CD14-positive monocyte (primary cell): Measurements from ENCODE around the gene CCDC178. TPM values are rescaled to one million over a fixed set of nuclear protein-coding genes. Genes with fewer than 3 reads are reported as not detected.
"Not testable (repeated sequence)": the region's sequence is repeated elsewhere in the genome, so short reads cannot be mapped to it uniquely, and the experiment has no call there.

Experiments
- DNase-seq, 3 donors: peaks; one replicate each; pipeline ENCODE4 v3.0.0-alpha.2; 2011 to 2022
- H2AFZ ChIP-seq: 2 replicates; pipeline ENCODE4 v1.6.0; 2012; ENCODE audit warnings: mild to moderate bottlenecking, low read depth, low read length, inconsistent platforms; ENCODE audit not compliant: insufficient read depth, poor library complexity, severe bottlenecking
- H3K27ac ChIP-seq, 2 donors: 1 replicate in 1 of 2; 2 replicates in 1 of 2; pipeline ENCODE4 v1.5.1; 2012 to 2013; ENCODE audit warnings: low read length in 2 of 2, control low read depth in 1 of 2, inconsistent platforms in 1 of 2, low read depth in 1 of 2, mild to moderate bottlenecking in 1 of 2
- H3K27me3 ChIP-seq, 2 donors: one replicate each; pipeline versions ENCODE4 v1.6.0 to v1.6.1; 2011 to 2013; ENCODE audit warnings: low read length in 2 of 2; ENCODE audit not compliant: control insufficient read depth in 2 of 2, insufficient read depth in 2 of 2
- H3K36me3 ChIP-seq, 2 donors: replicated peaks in 1 of 2; 1 replicate in 1 of 2; 2 replicates in 1 of 2; pipeline versions ENCODE4 v1.5.1 to v1.6.1; 2012 to 2013; ENCODE audit warnings: low read length in 2 of 2, control low read depth in 1 of 2, inconsistent platforms in 1 of 2, mild to moderate bottlenecking in 1 of 2; ENCODE audit not compliant: insufficient read depth in 2 of 2, control insufficient read depth in 1 of 2
- H3K4me1 ChIP-seq, 2 donors: 1 replicate in 1 of 2; 2 replicates in 1 of 2; pipeline versions ENCODE4 v1.5.1 to v1.6.1; 2012 to 2013; ENCODE audit warnings: low read length in 2 of 2, control low read depth in 1 of 2, inconsistent platforms in 1 of 2, mild to moderate bottlenecking in 1 of 2, moderate library complexity in 1 of 2; ENCODE audit not compliant: insufficient read depth in 2 of 2, control insufficient read depth in 1 of 2
- H3K4me2 ChIP-seq: replicated peaks from 2 replicates; pipeline ENCODE3; 2012; ENCODE audit warnings: low read length, moderate library complexity, mild to moderate bottlenecking; ENCODE audit not compliant: poor library complexity, severe bottlenecking; ENCODE audit errors: extremely low read depth
- H3K4me3 ChIP-seq, 3 experiments: fragments of 200-600 bp in 1 of 3; sonication (generic) in 1 of 3; replicated peaks in 1 of 3; 1 replicate in 2 of 3; 2 replicates in 1 of 3; pipeline ENCODE4 v1.5.1; 2011 to 2013; ENCODE audit warnings: low read length in 3 of 3, mild to moderate bottlenecking in 3 of 3, control low read depth in 2 of 3, low read depth in 2 of 3, inconsistent platforms in 1 of 3, moderate library complexity in 1 of 3
- H3K79me2 ChIP-seq: 2 replicates; pipeline ENCODE4 v1.6.0; 2012; ENCODE audit warnings: mild to moderate bottlenecking, control low read depth, inconsistent platforms, low read length, moderate library complexity; ENCODE audit not compliant: insufficient read depth
- H3K9ac ChIP-seq: 2 replicates; pipeline ENCODE4 v1.6.0; 2017; ENCODE audit warnings: low read length, mild to moderate bottlenecking; ENCODE audit not compliant: insufficient read depth, poor library complexity, severe bottlenecking
- H3K9me3 ChIP-seq, 2 donors: replicated peaks in 1 of 2; 1 replicate in 1 of 2; 2 replicates in 1 of 2; pipeline versions ENCODE4 v1.5.1 to v1.6.1; 2012 to 2013; ENCODE audit warnings: low read length in 2 of 2, control low read depth in 1 of 2; ENCODE audit not compliant: control insufficient read depth in 1 of 2, insufficient read depth in 1 of 2
- H4K20me1 ChIP-seq: 2 replicates; pipeline ENCODE4 v1.6.0; 2012; ENCODE audit warnings: mild to moderate bottlenecking, low read length, control low read depth, moderate library complexity; ENCODE audit not compliant: insufficient read depth
- H3K27ac Mint-ChIP-seq, 7 donors: one replicate each; pipeline ENCODE4 v1.8.0; 2020; ENCODE audit warnings: mild to moderate bottlenecking in 7 of 7, mixed read lengths in 7 of 7, moderate library complexity in 6 of 7, inconsistent platforms in 2 of 7
- H3K27me3 Mint-ChIP-seq, 3 donors: one replicate each; pipeline ENCODE4 v1.8.0; 2021 to 2022; ENCODE audit warnings: low read depth in 3 of 3, mild to moderate bottlenecking in 3 of 3, mixed read lengths in 3 of 3, moderate library complexity in 3 of 3, inconsistent platforms in 1 of 3
- H3K36me3 Mint-ChIP-seq, 2 donors: one replicate each; pipeline ENCODE4 v1.8.0; 2020; ENCODE audit warnings: mixed read lengths in 2 of 2, inconsistent platforms in 1 of 2, mild to moderate bottlenecking in 1 of 2
- H3K4me1 Mint-ChIP-seq: one replicate; pipeline ENCODE4 v1.8.0; 2020; ENCODE audit warnings: mild to moderate bottlenecking, mixed read lengths
- H3K4me3 Mint-ChIP-seq, 2 donors: one replicate each; pipeline ENCODE4 v1.8.0; 2020; ENCODE audit warnings: mild to moderate bottlenecking in 2 of 2, mixed read lengths in 2 of 2, moderate library complexity in 1 of 2
- H3K9me3 Mint-ChIP-seq, 7 donors: one replicate each; pipeline ENCODE4 v1.8.0; 2020 to 2022; ENCODE audit warnings: mixed read lengths in 7 of 7, mild to moderate bottlenecking in 6 of 7, moderate library complexity in 6 of 7, inconsistent platforms in 2 of 7
- whole genome bisulfite sequencing: methylation state at CpG from one replicate; pipeline ENCODE4 v1.1.5; 2013; ENCODE audit warnings: missing lambda C conversion rate; ENCODE audit not compliant: insufficient coverage; 5-methylcytosine and 5-hydroxymethylcytosine counted together
- intact Hi-C, 2 donors: fragments of 100-400 bp; cut with micrococcal nuclease; formaldehyde crosslinking; loops; one replicate each; pipeline versions ENCODE4 v1.15.0 to v1.15.1; 2023
- polyA plus RNA-seq, 3 donors: library from polyadenylated mRNA; depleted of rRNA in 1 of 3; unstranded in 2 of 3; stranded (reverse) in 1 of 3; fragments of 300-500 nt in 2 of 3; fragments of >200 nt in 1 of 3; fragmentation: Illumina TruSeq in 2 of 3; gene quantifications; 1 replicate in 2 of 3; 2 replicates in 1 of 3; pipeline ENCODE4 v1.2.3, GENCODE V29; 2012 to 2021
- TF ChIP-seq, protein P1 (sequence below): fragments of 200-600 bp; IDR thresholded peaks from one replicate; pipeline ENCODE4 v1.8.0; 2022; ENCODE audit warnings: antibody characterized with exemption, mild to moderate bottlenecking

The CCDC178 gene
- polyA plus RNA-seq, 3 donors = not detected

DNA sequence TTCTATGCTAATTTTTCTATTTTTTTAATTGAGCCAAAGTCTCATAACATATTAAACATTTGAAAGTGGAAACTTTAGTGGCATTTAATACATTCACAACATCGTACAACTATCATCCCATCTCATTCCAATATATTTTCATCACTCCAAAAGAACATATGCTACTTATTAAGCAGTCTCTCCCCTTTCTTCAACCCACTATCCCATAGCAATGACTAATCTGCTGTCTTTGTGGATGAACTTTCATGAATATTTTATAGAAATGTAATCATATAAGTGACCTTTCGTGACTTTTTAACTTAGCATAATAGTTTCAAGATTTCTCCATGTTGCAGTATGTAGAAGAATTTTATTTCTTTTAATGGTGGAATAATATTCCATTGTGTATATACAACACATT lies 90.3 kb downstream of the CCDC178 start:
- H4K20me1 ChIP-seq = no peaks in the 10 kb centered on the region
- H3K27me3 ChIP-seq = no peaks in the 10 kb centered on the region
- no peaks in the 10 kb centered on the region for H3K36me3 Mint-ChIP-seq
- H3K9me3 Mint-ChIP-seq = peaks cover 0 to 6% (median 0%) of the 10 kb centered on the region in 7 donors
- H3K9ac ChIP-seq = no peak overlapping the region
- H3K79me2 ChIP-seq = no peaks in the 10 kb centered on the region
- intact Hi-C loops = no loop called here
- no peak for DNase-seq
- no peak overlapping the region for H3K4me2 ChIP-seq
- no peaks in the 10 kb centered on the region for H3K9me3 ChIP-seq
- WGBS = no CpG with 5 or more reads among the region's 2 CpGs
- H3K4me1 ChIP-seq = no peaks in the 10 kb centered on the region
- no peak overlapping the region for H2AFZ ChIP-seq
- H3K27ac Mint-ChIP-seq = no peak overlapping the region
- no peak overlapping the region for H3K4me3 Mint-ChIP-seq
- no peaks in the 10 kb centered on the region for H3K4me1 Mint-ChIP-seq
- TF ChIP-seq, protein P1, sequence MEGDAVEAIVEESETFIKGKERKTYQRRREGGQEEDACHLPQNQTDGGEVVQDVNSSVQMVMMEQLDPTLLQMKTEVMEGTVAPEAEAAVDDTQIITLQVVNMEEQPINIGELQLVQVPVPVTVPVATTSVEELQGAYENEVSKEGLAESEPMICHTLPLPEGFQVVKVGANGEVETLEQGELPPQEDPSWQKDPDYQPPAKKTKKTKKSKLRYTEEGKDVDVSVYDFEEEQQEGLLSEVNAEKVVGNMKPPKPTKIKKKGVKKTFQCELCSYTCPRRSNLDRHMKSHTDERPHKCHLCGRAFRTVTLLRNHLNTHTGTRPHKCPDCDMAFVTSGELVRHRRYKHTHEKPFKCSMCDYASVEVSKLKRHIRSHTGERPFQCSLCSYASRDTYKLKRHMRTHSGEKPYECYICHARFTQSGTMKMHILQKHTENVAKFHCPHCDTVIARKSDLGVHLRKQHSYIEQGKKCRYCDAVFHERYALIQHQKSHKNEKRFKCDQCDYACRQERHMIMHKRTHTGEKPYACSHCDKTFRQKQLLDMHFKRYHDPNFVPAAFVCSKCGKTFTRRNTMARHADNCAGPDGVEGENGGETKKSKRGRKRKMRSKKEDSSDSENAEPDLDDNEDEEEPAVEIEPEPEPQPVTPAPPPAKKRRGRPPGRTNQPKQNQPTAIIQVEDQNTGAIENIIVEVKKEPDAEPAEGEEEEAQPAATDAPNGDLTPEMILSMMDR = no peak
- no peak overlapping the region for H3K27ac ChIP-seq
- no peaks in the 10 kb centered on the region for H3K36me3 ChIP-seq
- no peak overlapping the region for H3K4me3 ChIP-seq
- peaks cover 0 to 2% (median 0%) of the 10 kb centered on the region in 3 donors for H3K27me3 Mint-ChIP-seq

- H2AFZ ChIP-seq, H3K4me2 ChIP-seq, DNase-seq, H3K4me1 Mint-ChIP-seq, H3K4me1 ChIP-seq, H3K9ac ChIP-seq, H3K27ac ChIP-seq, H3K27ac Mint-ChIP-seq, intact Hi-C loops, H3K4me3 Mint-ChIP-seq, H3K36me3 Mint-ChIP-seq, H3K27me3 Mint-ChIP-seq, H3K79me2 ChIP-seq, H3K36me3 ChIP-seq, H3K27me3 ChIP-seq, H3K4me3 ChIP-seq, H4K20me1 ChIP-seq: not testable (repeated sequence)
- peaks cover 7 to 19% (median 12%) of the 10 kb centered on the region in 7 donors for H3K9me3 Mint-ChIP-seq
- no CpG with 5 or more reads among the region's 2 CpGs for WGBS
- peaks cover 15 to 23% of the 10 kb centered on the region in 2 donors for H3K9me3 ChIP-seq
These were observed 100.8 kb downstream of the CCDC178 start for GRCh38 chr18:33339733-33340132.
